ENCODE data around the gene SLC12A9. TPM values are rescaled to one million over a fixed set of nuclear protein-coding genes. Genes with fewer than 3 reads are reported as not detected.

SLC12A9 gene
- total RNA-seq, 1 donor, result 19.5 TPM

GRCh38 chr7:100914879-100915447 lies 62.5 kb downstream of the SLC12A9 start:
- H4K20me1 ChIP-seq (ENCODE audit: insufficient read depth, low read length), result no peaks in the 10 kb centered on the region
- no peaks in the 10 kb centered on the region for H3K4me1 ChIP-seq (ENCODE audit: insufficient read depth, low read length)
- no peak for TF ChIP-seq CTCF (IDR thresholded peaks at IDR 0.05; ENCODE audit: extremely low read depth, low read depth, low read length)
- peaks cover 3% of the 10 kb centered on the region for H3K27me3 ChIP-seq (ENCODE audit: insufficient read depth, low read length)
- DNase-seq (ENCODE audit: insufficient read length, low spot score, missing footprints), result no peak
- H3K4me3 ChIP-seq (ENCODE audit: insufficient read depth, low read length), result no peak overlapping the region
- H3K9me3 ChIP-seq (ENCODE audit: low read depth, low read length), result no peaks in the 10 kb centered on the region
- no peaks in the 10 kb centered on the region for H3K36me3 ChIP-seq (ENCODE audit: insufficient read depth, low read length)
- H3K27ac ChIP-seq (ENCODE audit: low read depth, low read length), result no peak overlapping the region
- no peak overlapping the region for H2AFZ ChIP-seq (ENCODE audit: low read length)
- no peaks in the 10 kb centered on the region for H3K79me2 ChIP-seq (ENCODE audit: insufficient read depth, low read length)
- no peak overlapping the region for H3K4me2 ChIP-seq (ENCODE audit: insufficient read depth, low read length)

Small RNA genes lying within 50 kb of the gene (small RNA-seq; reads per million reads assigned to genes)
- gene RN7SL549P (not detected), gene RN7SL750P (not detected)

Other genes starting within 250 kb of the SLC12A9 start
- 5.1 and 7.1 TPM in 2 replicates for gene MOSPD3, start 240.2 kb upstream of the SLC12A9 start, total RNA-seq
- gene TFR2, start 211.2 kb upstream of the SLC12A9 start, total RNA-seq, result under 0.01 and 0.29 TPM in 2 replicates
- gene ACTL6B, start 196.3 kb upstream of the SLC12A9 start, total RNA-seq, result not detected in 2 replicates
- 72.7 and 84.6 TPM in 2 replicates for gene GNB2, start 179.0 kb upstream of the SLC12A9 start, total RNA-seq
- 28.9 and 29.3 TPM in 2 replicates for gene GIGYF1, start 158.5 kb upstream of the SLC12A9 start, total RNA-seq
- 25.7 and 27.1 TPM in 2 replicates for gene POP7, start 146.6 kb upstream of the SLC12A9 start, total RNA-seq
- not detected in 2 replicates for gene EPO, start 132.2 kb upstream of the SLC12A9 start, total RNA-seq
- gene ZAN, start 119.1 kb upstream of the SLC12A9 start, total RNA-seq, result not detected in 2 replicates
- gene EPHB4, start 25.2 kb upstream of the SLC12A9 start, total RNA-seq, result 41.8 and 47.0 TPM in 2 replicates
- gene TRIP6, start 14.7 kb downstream of the SLC12A9 start, total RNA-seq, result 115 TPM in 2 replicates
- 31.2 and 42.0 TPM in 2 replicates for gene SRRT, start 22.4 kb downstream of the SLC12A9 start, total RNA-seq
- gene UFSP1, start 37.0 kb downstream of the SLC12A9 start, total RNA-seq, result 4.7 and 5.8 TPM in 2 replicates
- gene ACHE, start 43.2 kb downstream of the SLC12A9 start, total RNA-seq, result under 0.01 TPM in 2 replicates
- not detected in 2 replicates for gene MUC3A, start 96.8 kb downstream of the SLC12A9 start, total RNA-seq
- gene MUC12, start 116.9 kb downstream of the SLC12A9 start, total RNA-seq, result under 0.01 and 0.59 TPM in 2 replicates
- under 0.01 TPM in 1 of 2 replicates, not detected in the other for gene MUC17, start 167.4 kb downstream of the SLC12A9 start, total RNA-seq
- gene TRIM56, start 232.8 kb downstream of the SLC12A9 start, total RNA-seq, result 13.8 and 14.7 TPM in 2 replicates

All from osteoblast (primary cell).